A673 (cell line): Measurements from ENCODE around the gene PPM1D.
"Not testable (repeated sequence)": the region's sequence is repeated elsewhere in the genome, so short reads cannot be mapped to it uniquely, and the experiment has no call there.

Source experiments
- CTCF ChIP-seq: fragments of 300-800, 200-600 bp; sonication (generic); conservative IDR thresholded peaks from 2 replicates; pipeline ENCODE4 v1.5.1; 2017; ENCODE audit warnings: low read depth, mild to moderate bottlenecking, antibody characterized with exemption, low read length, moderate library complexity, mixed read lengths
- EZH2 ChIP-seq: fragments of 200-600 bp; sonication (generic); IDR thresholded peaks from 2 replicates; pipeline ENCODE4 v1.6.1; 2017; ENCODE audit warnings: borderline replicate concordance, low read depth, mild to moderate bottlenecking, mixed read lengths, antibody characterized with exemption, low read length; ENCODE audit not compliant: poor library complexity, severe bottlenecking

- TF ChIP-seq CTCF, EZH2: not testable (repeated sequence)
Measured at GRCh38 chr17:60614247-60614646, 14.3 kb downstream of the PPM1D start.
